Upper lobe of left lung (tissue), 4 donors: ENCODE measurements around the gene NAGPA.

ENCODE experiments used
- CTCF ChIP-seq, 6 experiments: fragments of 450-650 bp in 4 of 6; fragments of 200-600 bp in 2 of 6; sonication (generic) in 2 of 6; IDR thresholded peaks; one replicate each; pipeline ENCODE4 v1.5.1; 2016 to 2019; ENCODE audit warnings: antibody characterized with exemption in 6 of 6
- POLR2A ChIP-seq, 4 donors: fragments of 450-650 bp; IDR thresholded peaks; one replicate each; pipeline ENCODE4 v1.5.1; 2016 to 2017; ENCODE audit warnings: antibody characterized with exemption in 4 of 4, mild to moderate bottlenecking in 2 of 4
- POLR2AphosphoS5 ChIP-seq, 2 donors: sonication (generic); formaldehyde crosslinking; IDR thresholded peaks; one replicate each; pipeline ENCODE4 v1.5.1; 2017; ENCODE audit warnings: antibody characterized with exemption in 2 of 2

- TF ChIP-seq POLR2AphosphoS5 (IDR thresholded peaks at IDR 0.05) (no peak), CTCF (IDR thresholded peaks at IDR 0.05) (no peak), POLR2A (IDR thresholded peaks at IDR 0.05) (no peak)
Observed at GRCh38 chr16:4982056-4982867, 51.5 kb downstream of the NAGPA start.
